Large intestine (tissue), 3 donors: Measurements from ENCODE around the gene NAA60. TPM values are rescaled to one million over a fixed set of nuclear protein-coding genes. Genes with fewer than 3 reads are reported as not detected.
"Not testable (repeated sequence)": the region's sequence is repeated elsewhere in the genome, so short reads cannot be mapped to it uniquely, and the experiment has no call there.

ENCODE experiments used
- DNase-seq, 2 donors: peaks; one replicate each; pipeline versions ENCODE4 v3.0.0 to v3.0.0-alpha.2; 2013
- H3K27ac ChIP-seq: one replicate; pipeline ENCODE4 v1.5.1; 2013; ENCODE audit warnings: low read length
- H3K27me3 ChIP-seq: 2 replicates; pipeline ENCODE4 v1.6.1; 2013; ENCODE audit warnings: low read length; ENCODE audit not compliant: control insufficient read depth, insufficient read depth
- H3K36me3 ChIP-seq: 2 replicates; pipeline ENCODE4 v1.6.1; 2013; ENCODE audit warnings: low read length; ENCODE audit not compliant: control insufficient read depth, insufficient read depth
- H3K4me1 ChIP-seq: one replicate; pipeline ENCODE4 v1.6.1; 2013; ENCODE audit warnings: low read length; ENCODE audit not compliant: control insufficient read depth, insufficient read depth
- H3K4me3 ChIP-seq: one replicate; pipeline ENCODE4 v1.5.1; 2013; ENCODE audit warnings: low read length
- H3K9me3 ChIP-seq: one replicate; pipeline ENCODE4 v1.6.1; 2013; ENCODE audit warnings: mild to moderate bottlenecking, low read depth, low read length, moderate library complexity; ENCODE audit not compliant: control insufficient read depth
- WGBS: methylation state at CpG from one replicate; pipeline ENCODE4 v1.1.5; 2013; ENCODE audit warnings: low lambda C conversion rate; ENCODE audit not compliant: insufficient coverage; 5-methylcytosine and 5-hydroxymethylcytosine counted together
- polyA plus RNA-seq: library from polyadenylated mRNA; unstranded; fragments of 120-200 nt; gene quantifications from one replicate; pipeline ENCODE4 v1.2.1, GENCODE V29; 2013

Gene NAA60
- polyA plus RNA-seq, 1 donor: 59.3 TPM

- Histone ChIP-seq H3K27me3 (no peaks in the 10 kb centered on the region), H3K4me1 (no peaks in the 10 kb centered on the region), H3K4me3 (no peak overlapping the region), H3K36me3 (peaks cover 75% of the 10 kb centered on the region), H3K9me3 (no peaks in the 10 kb centered on the region), H3K27ac (peak overlapping the region; percentile 62)
- 100% methylated on average over 1 of the region's 4 CpGs for WGBS
- DNase-seq: peak; percentile 16 to 23
Measured at GRCh38 chr16:3520413-3520812, 76.9 kb downstream of the NAA60 start.

- no peaks in the 10 kb centered on the region for H3K9me3 ChIP-seq
- 77% methylated on average over 2 of the region's 8 CpGs for whole genome bisulfite sequencing
- H3K36me3 ChIP-seq: peaks cover 76% of the 10 kb centered on the region
- no peaks in the 10 kb centered on the region for H3K27me3 ChIP-seq
- no peak for DNase-seq
- peak overlapping the region; percentile 62 for H3K27ac ChIP-seq
- no peak overlapping the region for H3K4me3 ChIP-seq
- H3K4me1 ChIP-seq: no peaks in the 10 kb centered on the region
Measured at GRCh38 chr16:3520841-3521240, 77.4 kb downstream of the NAA60 start.

DNA sequence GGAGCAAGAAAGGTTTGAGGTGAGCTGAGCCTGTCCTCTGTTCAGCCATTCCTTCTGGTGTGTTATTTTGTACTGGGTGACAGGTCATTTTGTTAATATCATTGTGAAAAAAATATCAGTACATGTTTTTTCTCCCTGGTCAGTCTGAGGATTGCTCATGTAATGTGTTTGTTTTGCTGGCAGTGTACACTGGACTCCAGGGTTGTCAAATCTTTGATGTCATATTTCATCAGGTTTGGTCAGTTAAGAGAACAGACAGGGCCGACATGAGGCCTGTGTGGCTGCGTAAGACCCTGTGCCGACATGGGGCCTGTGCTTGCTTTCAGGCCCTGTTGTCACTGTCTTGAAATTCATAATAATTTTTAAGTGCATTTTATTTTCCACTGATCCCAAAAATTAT, 79.8 kb downstream of the NAA60 start:
- H3K4me1 ChIP-seq: no peaks in the 10 kb centered on the region
- H3K36me3 ChIP-seq: peaks cover 71% of the 10 kb centered on the region
- WGBS: no CpG with 5 or more reads among the region's 3 CpGs
- no peaks in the 10 kb centered on the region for H3K27me3 ChIP-seq
- no peaks in the 10 kb centered on the region for H3K9me3 ChIP-seq
- no peak overlapping the region for H3K4me3 ChIP-seq
- no peak for DNase-seq
- H3K27ac ChIP-seq: no peak overlapping the region

- WGBS: no CpG with 5 or more reads among the region's 5 CpGs
- peaks cover 65% of the 10 kb centered on the region for H3K36me3 ChIP-seq
- DNase-seq: no peak
Measured at GRCh38 chr16:3525951-3526350, 82.5 kb downstream of the NAA60 start.

DNA sequence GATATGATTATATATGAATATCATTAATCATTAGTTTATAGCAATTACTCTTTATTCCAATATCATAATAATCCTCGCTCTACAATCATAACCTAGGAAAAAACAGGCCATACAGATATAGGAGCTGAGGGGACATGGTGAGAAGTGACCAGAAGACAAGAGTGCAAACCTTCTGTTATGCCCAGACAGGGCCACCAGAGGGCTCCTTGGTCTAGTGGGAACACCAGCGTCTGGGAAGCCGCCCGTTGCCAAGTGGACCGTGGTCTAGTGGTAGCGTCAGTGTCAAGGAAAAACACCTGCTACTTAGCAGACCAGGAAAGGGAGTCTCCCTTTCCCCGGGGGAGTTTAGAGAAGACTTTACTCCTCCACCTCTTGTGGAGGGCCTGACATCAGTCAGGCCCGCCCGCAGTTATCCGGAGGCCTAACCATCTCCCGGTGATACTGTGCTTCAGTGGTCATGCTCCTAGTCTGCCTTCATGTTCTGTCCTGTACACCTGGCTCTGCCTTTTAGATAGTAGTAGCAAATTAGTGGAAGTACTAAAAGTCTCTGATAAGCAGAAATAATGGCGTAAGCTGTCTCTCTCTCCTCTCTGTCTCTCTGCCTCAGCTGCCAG, 83.8 kb downstream of the NAA60 start:
- not testable (repeated sequence) for H3K4me1 ChIP-seq, H3K27ac ChIP-seq, H3K27me3 ChIP-seq, H3K9me3 ChIP-seq, DNase-seq, H3K4me3 ChIP-seq
- peaks cover 65% of the 10 kb centered on the region for H3K36me3 ChIP-seq
- WGBS: 88% methylated on average over 1 of the region's 12 CpGs

More at GRCh38 chr16:3525951-3526350, 82.5 kb downstream of the NAA60 start:
- no peaks in the 10 kb centered on the region for H3K27me3 ChIP-seq
- H3K4me1 ChIP-seq: no peaks in the 10 kb centered on the region
- H3K9me3 ChIP-seq: no peaks in the 10 kb centered on the region
- H3K4me3 ChIP-seq: no peak overlapping the region
- no peak overlapping the region for H3K27ac ChIP-seq

DNA sequence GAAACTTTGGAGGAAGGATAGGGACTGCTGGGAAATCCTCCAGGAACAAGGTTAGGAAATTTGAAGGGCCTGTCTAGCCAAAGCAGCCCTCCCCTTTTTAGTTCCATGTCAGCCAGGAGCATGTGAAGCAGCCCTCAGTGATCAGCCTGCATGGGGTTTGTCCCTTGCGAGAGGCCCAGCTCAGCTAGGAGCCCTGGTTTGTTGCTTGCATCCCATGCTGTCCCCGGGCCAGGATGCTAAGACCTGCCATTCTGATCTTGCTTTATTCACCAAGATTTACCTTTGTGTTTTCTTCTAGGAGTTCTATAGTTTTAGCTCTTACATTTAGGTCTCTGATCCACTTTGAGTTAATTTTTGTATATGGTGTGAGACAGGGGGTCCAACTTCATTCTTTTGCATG, 84.9 kb downstream of the NAA60 start:
- Histone ChIP-seq H3K27ac (no peak overlapping the region), H3K36me3 (peaks cover 65% of the 10 kb centered on the region)
- WGBS: 100% methylated on average over 1 of the region's 2 CpGs

DNA sequence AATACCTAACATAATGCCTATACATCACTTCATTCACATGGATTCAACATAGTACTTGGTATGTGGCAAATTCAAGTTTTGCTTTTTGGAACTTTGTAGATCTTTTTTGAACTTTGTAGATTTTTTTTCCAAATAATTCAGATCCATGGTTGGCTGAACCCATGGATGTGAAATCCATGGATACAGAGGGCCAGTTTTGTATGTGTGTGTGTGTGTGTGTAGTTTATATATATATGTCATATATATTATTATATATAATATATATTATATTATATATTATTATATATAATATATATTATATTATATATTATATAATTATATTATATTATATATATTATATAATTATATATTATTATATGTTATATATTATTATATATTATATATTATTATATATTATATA, 85.7 kb downstream of the NAA60 start:
- no peak for DNase-seq
- no peak overlapping the region for H3K27ac ChIP-seq
- H3K4me3 ChIP-seq: no peak overlapping the region
- H3K36me3 ChIP-seq: peaks cover 64% of the 10 kb centered on the region
- no peaks in the 10 kb centered on the region for H3K27me3 ChIP-seq
- H3K9me3 ChIP-seq: no peaks in the 10 kb centered on the region
- no peaks in the 10 kb centered on the region for H3K4me1 ChIP-seq

More for the DNA sequence above, 84.9 kb downstream of the NAA60 start:
- DNase-seq: no peak
- H3K9me3 ChIP-seq: no peaks in the 10 kb centered on the region
- H3K4me1 ChIP-seq: no peaks in the 10 kb centered on the region
- no peaks in the 10 kb centered on the region for H3K27me3 ChIP-seq
- no peak overlapping the region for H3K4me3 ChIP-seq

GRCh38 chr16:3530371-3530914, 87.0 kb downstream of the NAA60 start:
- Histone ChIP-seq H3K27ac (no peak overlapping the region), H3K4me3 (no peak overlapping the region), H3K27me3 (no peaks in the 10 kb centered on the region), H3K9me3 (no peaks in the 10 kb centered on the region), H3K36me3 (peaks cover 65% of the 10 kb centered on the region), H3K4me1 (no peaks in the 10 kb centered on the region)
- WGBS: no CpG with 5 or more reads among the region's 12 CpGs
- no peak for DNase-seq

DNA sequence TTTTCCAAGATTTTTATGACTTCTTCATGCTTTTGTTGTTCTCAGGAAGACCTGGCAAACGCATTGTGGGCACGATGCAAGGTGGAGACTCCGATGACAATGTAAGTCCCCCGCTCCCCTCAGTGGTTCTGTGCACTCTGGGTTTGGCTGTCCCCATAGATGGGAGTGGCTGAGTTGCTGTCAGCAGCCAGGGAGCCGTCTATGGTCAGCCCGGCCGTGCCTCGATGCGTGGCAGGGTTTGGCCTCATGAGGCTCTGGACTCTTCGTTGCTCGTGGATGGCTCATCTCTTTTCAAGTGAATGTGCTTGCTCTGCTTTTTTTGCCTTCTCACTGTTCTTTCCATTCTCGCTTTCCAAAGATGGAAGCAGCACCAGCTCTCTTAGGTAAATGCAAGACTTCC, 89.3 kb downstream of the NAA60 start:
- Histone ChIP-seq H3K36me3 (peaks cover 59% of the 10 kb centered on the region), H3K9me3 (no peaks in the 10 kb centered on the region), H3K4me3 (no peak overlapping the region), H3K27me3 (no peaks in the 10 kb centered on the region), H3K27ac (no peak overlapping the region), H3K4me1 (no peaks in the 10 kb centered on the region)
- no CpG with 5 or more reads among the region's 12 CpGs for WGBS
- no peak for DNase-seq

DNA sequence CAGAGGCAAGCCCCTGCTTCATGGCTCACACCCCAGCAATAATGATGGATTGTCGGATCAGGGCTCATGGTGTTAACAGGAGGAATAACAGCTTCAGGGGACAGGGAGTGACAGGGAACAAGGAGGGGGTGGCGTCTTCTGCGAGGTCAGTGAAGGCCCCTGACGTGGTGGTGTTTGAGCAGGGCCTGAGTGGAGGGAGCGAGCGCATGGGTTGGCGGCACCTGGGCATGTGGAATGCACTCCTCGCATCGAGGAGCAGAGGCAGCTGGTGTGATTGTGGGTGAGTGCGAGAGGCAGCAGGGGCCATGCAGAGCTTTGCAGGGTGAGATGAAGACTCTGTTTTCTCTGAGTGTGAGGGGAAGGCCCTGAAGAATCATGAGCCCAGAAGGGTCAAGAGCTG, 90.6 kb downstream of the NAA60 start:
- DNase-seq: no peak
- Histone ChIP-seq H3K27ac (no peak overlapping the region), H3K27me3 (no peaks in the 10 kb centered on the region), H3K4me3 (no peak overlapping the region), H3K4me1 (no peaks in the 10 kb centered on the region), H3K9me3 (no peaks in the 10 kb centered on the region), H3K36me3 (peaks cover 54% of the 10 kb centered on the region)
- no CpG with 5 or more reads among the region's 10 CpGs for WGBS

GRCh38 chr16:3536271-3536731, 92.8 kb downstream of the NAA60 start:
- no peaks in the 10 kb centered on the region for H3K9me3 ChIP-seq
- 76% methylated on average over 2 of the region's 3 CpGs for WGBS
- no peaks in the 10 kb centered on the region for H3K27me3 ChIP-seq
- no peak overlapping the region for H3K4me3 ChIP-seq
- no peak overlapping the region for H3K27ac ChIP-seq
- DNase-seq: no peak
- H3K36me3 ChIP-seq: peaks cover 44% of the 10 kb centered on the region
- H3K4me1 ChIP-seq: no peaks in the 10 kb centered on the region
